ENCODE measurements around the gene CPXCR1.
"Not testable (repeated sequence)": the region's sequence is repeated elsewhere in the genome, so short reads cannot be mapped to it uniquely, and the experiment has no call there.

Gene CPXCR1

DNA sequence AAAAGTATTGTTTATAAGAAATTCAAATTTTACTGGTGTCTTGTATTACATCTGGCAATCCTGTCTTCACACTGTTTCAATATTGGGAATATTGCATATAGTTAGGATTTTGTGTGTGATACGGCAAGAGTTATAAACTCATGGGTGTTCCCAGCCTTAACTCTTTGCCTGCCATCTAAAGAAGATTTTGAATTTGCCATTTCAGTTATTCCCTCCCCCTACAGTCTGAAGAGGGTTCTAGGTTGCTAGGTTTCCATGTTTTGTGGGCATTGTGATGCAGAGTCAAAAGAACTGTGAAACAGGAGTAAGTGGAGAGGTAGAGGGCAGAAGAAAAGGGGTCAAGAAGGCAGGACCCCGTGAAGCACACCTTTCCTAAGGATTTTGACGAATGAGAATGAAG lies at the start of gene CPXCR1:
TSS of gene CPXCR1 (plus strand) at position 301 of the 400 bp plus-strand sequence. CDS start 6,190 bp downstream, outside the sequence.
- DNase-seq: no peak

DNA sequence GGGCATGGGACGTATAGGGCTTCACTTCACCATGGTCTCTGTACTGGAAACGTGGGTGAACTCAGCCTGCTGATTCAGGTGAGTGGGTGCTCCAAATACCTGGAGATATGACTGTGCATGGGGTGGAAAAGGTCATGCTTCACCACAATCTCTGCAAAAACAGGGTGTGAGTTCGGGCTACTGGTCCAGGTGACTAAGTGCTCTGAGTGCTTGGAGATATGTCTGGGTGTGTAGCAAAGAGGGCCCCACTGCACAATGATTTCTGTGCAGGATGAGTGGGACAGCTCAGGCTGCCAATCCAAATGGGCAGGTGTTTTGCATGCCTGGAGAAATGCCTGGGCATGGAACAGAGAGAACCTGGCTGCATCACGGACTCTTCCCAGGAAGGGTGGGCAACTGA lies 11.2 kb upstream of the CPXCR1 start:
- no peak for DNase-seq

DNA sequence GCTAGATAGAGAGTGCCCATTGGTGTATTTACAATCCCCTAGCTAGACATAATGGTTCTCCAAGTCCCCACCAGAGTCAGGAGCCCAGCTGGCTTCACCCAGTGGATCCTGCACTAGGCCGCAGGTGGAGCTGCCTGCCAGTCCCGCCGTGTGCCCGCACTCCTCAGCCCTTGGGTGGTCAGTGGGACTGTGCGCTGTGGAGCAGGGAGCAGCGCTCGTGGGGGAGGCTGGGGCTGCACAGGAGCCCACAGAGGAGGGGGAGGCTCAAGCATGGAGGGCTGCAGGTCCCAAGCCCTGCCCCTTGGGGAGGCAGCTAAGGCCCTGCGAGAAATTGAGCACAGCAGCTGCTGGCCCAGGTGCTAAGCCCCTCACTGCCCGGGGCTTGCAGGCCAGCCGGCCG lies 810 bp upstream of the CPXCR1 start:
- not testable (repeated sequence) for DNase-seq

DNA sequence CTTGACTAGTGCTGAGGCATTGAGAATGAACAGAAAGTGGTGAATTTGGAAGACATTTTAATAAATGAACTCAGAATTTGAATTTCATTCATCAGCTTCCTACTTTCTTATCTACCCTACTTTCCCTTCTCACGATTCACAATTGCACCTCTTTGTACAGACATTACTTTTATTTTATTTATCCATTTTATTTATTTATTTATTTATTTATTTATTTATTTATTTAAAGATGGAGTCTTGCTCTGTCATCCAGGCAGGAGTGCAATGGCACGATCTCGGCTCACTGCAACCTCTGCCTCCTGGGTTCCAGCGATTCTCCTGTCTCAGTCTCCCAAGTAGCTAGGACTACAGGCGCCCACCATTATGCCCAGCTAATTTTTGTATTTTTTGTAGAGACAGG lies 5.3 kb downstream of the CPXCR1 start:
- not testable (repeated sequence) for DNase-seq

DNA sequence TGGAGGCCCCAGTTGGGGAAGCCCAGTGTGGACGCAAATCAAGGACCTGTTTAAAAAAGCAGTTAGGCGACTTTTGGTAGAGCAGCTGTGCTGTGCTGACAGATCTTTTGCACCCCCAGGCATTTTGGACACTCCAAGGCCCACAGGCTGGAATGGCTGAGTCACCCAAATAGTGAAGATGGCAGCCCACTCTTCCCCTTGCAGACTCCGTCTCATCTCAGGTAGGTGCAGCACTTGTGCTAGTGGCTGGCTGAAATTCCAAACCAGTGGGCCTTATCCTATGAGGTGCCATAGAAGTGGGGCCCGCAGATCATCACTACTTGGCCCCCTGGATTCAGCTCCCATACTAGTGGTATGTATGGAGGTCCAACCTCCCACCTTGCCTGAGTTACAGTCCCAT lies 42.8 kb downstream of the CPXCR1 start:
- DNase-seq: no peak
